Stimulated activated memory B cell treated with anti-CD40 and anti-IgM and Interleukin-4, amounts not matched to agents 10 μg/mL and 1 μg/mL and 100 μg/mL, for 72 hours (primary cell): ENCODE results near the gene MAN2B2.

Experiments
- ATAC-seq: fragments of 150-1000 bp; cut with Tn5 transposase; 2 replicates; pipeline ENCODE4 v1.10.0; 2021
- H3K27ac Mint-ChIP-seq: one replicate; pipeline ENCODE4 v1.8.0; 2022; ENCODE audit warnings: mild to moderate bottlenecking, mixed read lengths
- H3K27me3 Mint-ChIP-seq: one replicate; pipeline ENCODE4 v1.8.0; 2022; ENCODE audit warnings: mixed read lengths
- H3K36me3 Mint-ChIP-seq: one replicate; pipeline ENCODE4 v1.8.0; 2022; ENCODE audit warnings: mixed read lengths
- H3K4me1 Mint-ChIP-seq: one replicate; pipeline ENCODE4 v1.8.0; 2022; ENCODE audit warnings: mixed read lengths
- H3K4me3 Mint-ChIP-seq: one replicate; pipeline ENCODE4 v1.8.0; 2022; ENCODE audit warnings: mild to moderate bottlenecking, moderate library complexity, mixed read lengths
- H3K9me3 Mint-ChIP-seq: one replicate; pipeline ENCODE4 v1.8.0; 2022; ENCODE audit warnings: mixed read lengths

Gene MAN2B2

GRCh38 chr4:6591781-6592180 is 16.8 kb downstream of the MAN2B2 start:
- no peak overlapping the region for H3K4me3 Mint-ChIP-seq
- peaks cover 76% of the 10 kb centered on the region for H3K36me3 Mint-ChIP-seq
- H3K27ac Mint-ChIP-seq = peak overlapping the region; percentile 60
- no peaks in the 10 kb centered on the region for H3K27me3 Mint-ChIP-seq
- H3K9me3 Mint-ChIP-seq = no peaks in the 10 kb centered on the region
- H3K4me1 Mint-ChIP-seq = peaks cover 10% of the 10 kb centered on the region
- no peak for ATAC-seq

- H3K4me3 Mint-ChIP-seq = no peak overlapping the region
- no peak for ATAC-seq
- H3K27me3 Mint-ChIP-seq = no peaks in the 10 kb centered on the region
- no peaks in the 10 kb centered on the region for H3K9me3 Mint-ChIP-seq
- H3K4me1 Mint-ChIP-seq = peaks cover 10% of the 10 kb centered on the region
- peaks cover 71% of the 10 kb centered on the region for H3K36me3 Mint-ChIP-seq
- no peak overlapping the region for H3K27ac Mint-ChIP-seq
Observed at GRCh38 chr4:6592804-6593563, 18.0 kb downstream of the MAN2B2 start.

GRCh38 chr4:6594341-6594740 is 19.4 kb downstream of the MAN2B2 start:
- peaks cover 10% of the 10 kb centered on the region for H3K4me1 Mint-ChIP-seq
- H3K9me3 Mint-ChIP-seq = no peaks in the 10 kb centered on the region
- H3K36me3 Mint-ChIP-seq = peaks cover 57% of the 10 kb centered on the region
- ATAC-seq = no peak
- H3K27ac Mint-ChIP-seq = no peak overlapping the region
- H3K27me3 Mint-ChIP-seq = no peaks in the 10 kb centered on the region
- no peak overlapping the region for H3K4me3 Mint-ChIP-seq

GRCh38 chr4:6594826-6595355 is 19.9 kb downstream of the MAN2B2 start:
- H3K36me3 Mint-ChIP-seq = peaks cover 58% of the 10 kb centered on the region

GRCh38 chr4:6595897-6596537 is 21.0 kb downstream of the MAN2B2 start:
- H3K9me3 Mint-ChIP-seq = no peaks in the 10 kb centered on the region
- no peak overlapping the region for H3K27ac Mint-ChIP-seq
- no peak for ATAC-seq
- H3K36me3 Mint-ChIP-seq = peaks cover 58% of the 10 kb centered on the region
- peaks cover 8% of the 10 kb centered on the region for H3K4me1 Mint-ChIP-seq
- no peak overlapping the region for H3K4me3 Mint-ChIP-seq
- H3K27me3 Mint-ChIP-seq = no peaks in the 10 kb centered on the region

More at GRCh38 chr4:6594826-6595355, 19.9 kb downstream of the MAN2B2 start:
- H3K4me3 Mint-ChIP-seq = no peak overlapping the region
- H3K27me3 Mint-ChIP-seq = no peaks in the 10 kb centered on the region
- ATAC-seq = no peak
- no peak overlapping the region for H3K27ac Mint-ChIP-seq
- H3K4me1 Mint-ChIP-seq = peaks cover 10% of the 10 kb centered on the region
- no peaks in the 10 kb centered on the region for H3K9me3 Mint-ChIP-seq

GRCh38 chr4:6596948-6597347 is 22.0 kb downstream of the MAN2B2 start:
- no peaks in the 10 kb centered on the region for H3K9me3 Mint-ChIP-seq
- no peak for ATAC-seq
- H3K36me3 Mint-ChIP-seq = peaks cover 60% of the 10 kb centered on the region
- no peaks in the 10 kb centered on the region for H3K27me3 Mint-ChIP-seq
- H3K4me1 Mint-ChIP-seq = no peaks in the 10 kb centered on the region
- H3K27ac Mint-ChIP-seq = no peak overlapping the region
- H3K4me3 Mint-ChIP-seq = no peak overlapping the region

GRCh38 chr4:6598127-6598526 is 23.1 kb downstream of the MAN2B2 start:
- no peak for ATAC-seq
- Mint-ChIP-seq H3K27me3 (no peaks in the 10 kb centered on the region), H3K27ac (no peak overlapping the region), H3K36me3 (peaks cover 65% of the 10 kb centered on the region), H3K9me3 (no peaks in the 10 kb centered on the region), H3K4me1 (no peaks in the 10 kb centered on the region), H3K4me3 (no peak overlapping the region)

- Mint-ChIP-seq H3K36me3 (peaks cover 65% of the 10 kb centered on the region), H3K27me3 (no peaks in the 10 kb centered on the region), H3K9me3 (peaks cover 1% of the 10 kb centered on the region), H3K4me1 (no peaks in the 10 kb centered on the region), H3K27ac (no peak overlapping the region), H3K4me3 (no peak overlapping the region)
- ATAC-seq = no peak
Observed at GRCh38 chr4:6598641-6599040, 23.7 kb downstream of the MAN2B2 start.

GRCh38 chr4:6601661-6602250 is 26.8 kb downstream of the MAN2B2 start:
- Mint-ChIP-seq H3K9me3 (peaks cover 17% of the 10 kb centered on the region), H3K27me3 (no peaks in the 10 kb centered on the region), H3K4me3 (no peak overlapping the region), H3K4me1 (no peaks in the 10 kb centered on the region), H3K27ac (no peak overlapping the region), H3K36me3 (peaks cover 75% of the 10 kb centered on the region)
- no peak for ATAC-seq

GRCh38 chr4:6602289-6602688 is 27.3 kb downstream of the MAN2B2 start:
- no peak for ATAC-seq
- peaks cover 75% of the 10 kb centered on the region for H3K36me3 Mint-ChIP-seq
- no peak overlapping the region for H3K4me3 Mint-ChIP-seq
- H3K9me3 Mint-ChIP-seq = peaks cover 17% of the 10 kb centered on the region
- H3K4me1 Mint-ChIP-seq = no peaks in the 10 kb centered on the region
- H3K27ac Mint-ChIP-seq = no peak overlapping the region
- H3K27me3 Mint-ChIP-seq = no peaks in the 10 kb centered on the region

GRCh38 chr4:6603128-6603527 is 28.1 kb downstream of the MAN2B2 start:
- ATAC-seq = no peak
- no peaks in the 10 kb centered on the region for H3K27me3 Mint-ChIP-seq
- H3K27ac Mint-ChIP-seq = no peak overlapping the region
- H3K9me3 Mint-ChIP-seq = peaks cover 17% of the 10 kb centered on the region
- H3K4me1 Mint-ChIP-seq = no peaks in the 10 kb centered on the region
- no peak overlapping the region for H3K4me3 Mint-ChIP-seq
- peaks cover 83% of the 10 kb centered on the region for H3K36me3 Mint-ChIP-seq

GRCh38 chr4:6605114-6605513 is 30.1 kb downstream of the MAN2B2 start:
- no peak overlapping the region for H3K4me3 Mint-ChIP-seq
- no peak overlapping the region for H3K27ac Mint-ChIP-seq
- ATAC-seq = no peak
- H3K9me3 Mint-ChIP-seq = peaks cover 17% of the 10 kb centered on the region
- H3K36me3 Mint-ChIP-seq = peaks cover 87% of the 10 kb centered on the region
- no peaks in the 10 kb centered on the region for H3K27me3 Mint-ChIP-seq
- no peaks in the 10 kb centered on the region for H3K4me1 Mint-ChIP-seq

GRCh38 chr4:6605605-6606004 is 30.6 kb downstream of the MAN2B2 start:
- Mint-ChIP-seq H3K9me3 (peaks cover 17% of the 10 kb centered on the region), H3K4me3 (no peak overlapping the region), H3K27ac (no peak overlapping the region), H3K36me3 (peaks cover 83% of the 10 kb centered on the region), H3K4me1 (no peaks in the 10 kb centered on the region), H3K27me3 (no peaks in the 10 kb centered on the region)
- no peak for ATAC-seq

- Mint-ChIP-seq H3K27ac (no peak overlapping the region), H3K9me3 (peaks cover 17% of the 10 kb centered on the region), H3K4me3 (no peak overlapping the region), H3K27me3 (no peaks in the 10 kb centered on the region), H3K36me3 (peaks cover 85% of the 10 kb centered on the region), H3K4me1 (no peaks in the 10 kb centered on the region)
- no peak for ATAC-seq
Observed at GRCh38 chr4:6606465-6607235, 31.7 kb downstream of the MAN2B2 start.
